CD4-positive, CD25-positive, alpha-beta regulatory T cell (primary cell): ENCODE measurements around the gene GLIPR2. TPM values are rescaled to one million over a fixed set of nuclear protein-coding genes. Genes with fewer than 3 reads are reported as not detected.
"Not testable (repeated sequence)": the region's sequence is repeated elsewhere in the genome, so short reads cannot be mapped to it uniquely, and the experiment has no call there.

Experiments
- ATAC-seq, 2 donors: fragments of 150-1000 bp; cut with Tn5 transposase; one replicate each; pipeline ENCODE4 v1.10.0; 2021; ENCODE audit warnings: low read depth in 2 of 2, moderate number of reproducible peaks in 2 of 2, moderate library complexity in 1 of 2
- DNase-seq, 3 donors: peaks; one replicate each; pipeline versions ENCODE4 v3.0.0 to v3.0.0-alpha.2; 2012 to 2022; ENCODE audit warnings: mixed read lengths in 1 of 3
- H3K27ac ChIP-seq: one replicate; pipeline ENCODE4 v1.7.0; 2013; ENCODE audit warnings: mild to moderate bottlenecking, low read length; ENCODE audit not compliant: insufficient read depth, poor library complexity, severe bottlenecking
- H3K27me3 ChIP-seq: one replicate; pipeline ENCODE4 v1.7.0; 2013; ENCODE audit warnings: low read length; ENCODE audit not compliant: control insufficient read depth, insufficient read depth
- H3K36me3 ChIP-seq: one replicate; pipeline ENCODE4 v1.7.0; 2013; ENCODE audit warnings: mild to moderate bottlenecking, low read length, moderate library complexity; ENCODE audit not compliant: control insufficient read depth, insufficient read depth
- H3K4me1 ChIP-seq: 2 replicates; pipeline ENCODE4 v1.7.0; 2013; ENCODE audit warnings: mild to moderate bottlenecking, low read length; ENCODE audit not compliant: insufficient read depth, control insufficient read depth, poor library complexity, severe bottlenecking
- H3K4me3 ChIP-seq: one replicate; pipeline ENCODE4 v1.7.0; 2013; ENCODE audit warnings: low read depth, mild to moderate bottlenecking, low read length, moderate library complexity
- H3K9me3 ChIP-seq, 2 experiments: 1 replicate in 1 of 2; 2 replicates in 1 of 2; pipeline ENCODE4 v1.7.0; 2013; ENCODE audit warnings: low read length in 2 of 2, mild to moderate bottlenecking in 1 of 2, moderate library complexity in 1 of 2; ENCODE audit not compliant: control insufficient read depth in 2 of 2
- H3K27ac Mint-ChIP-seq, 3 donors: one replicate each; pipeline ENCODE4 v1.8.0; 2020 to 2022; ENCODE audit warnings: mild to moderate bottlenecking in 3 of 3, mixed read lengths in 3 of 3, moderate library complexity in 2 of 3
- H3K27me3 Mint-ChIP-seq: one replicate; pipeline ENCODE4 v1.8.0; 2022; ENCODE audit warnings: mild to moderate bottlenecking, mixed read lengths
- H3K36me3 Mint-ChIP-seq: one replicate; pipeline ENCODE4 v1.8.0; 2020; ENCODE audit warnings: mixed read lengths
- H3K4me1 Mint-ChIP-seq, 4 donors: one replicate each; pipeline ENCODE4 v1.8.0; 2020 to 2022; ENCODE audit warnings: mixed read lengths in 4 of 4, mild to moderate bottlenecking in 1 of 4
- H3K4me3 Mint-ChIP-seq, 4 donors: one replicate each; pipeline ENCODE4 v1.8.0; 2020 to 2022; ENCODE audit warnings: mild to moderate bottlenecking in 4 of 4, mixed read lengths in 4 of 4, moderate library complexity in 3 of 4
- H3K9me3 Mint-ChIP-seq, 7 donors: one replicate each; pipeline ENCODE4 v1.8.0; 2020 to 2022; ENCODE audit warnings: mixed read lengths in 7 of 7, mild to moderate bottlenecking in 3 of 7, moderate library complexity in 2 of 7
- polyA plus RNA-seq, 4 donors: library from polyadenylated mRNA; unstranded; fragments of 300-500 nt; fragmentation: Illumina TruSeq; gene quantifications; one replicate each; pipeline ENCODE4 v1.2.3, GENCODE V29; 2021
- total RNA-seq: library from RNA; stranded (reverse); gene quantifications from one replicate; pipeline ENCODE4 v1.2.3, GENCODE V29; 2022

GLIPR2 gene
- total and polyA plus RNA-seq, 5 donors from 2014 or later: 55.7 to 175 (median 117) TPM

- Mint-ChIP-seq H3K36me3 (no peaks in the 10 kb centered on the region), H3K4me1 (peaks cover 0 to 2% (median under 1%) of the 10 kb centered on the region in 4 donors), H3K4me3 (no peak overlapping the region), H3K27ac (no peak overlapping the region), H3K9me3 (peaks cover 0 to 6% (median 0%) of the 10 kb centered on the region in 7 donors), H3K27me3 (peaks cover 25% of the 10 kb centered on the region)
- H3K27ac ChIP-seq: no peak overlapping the region
- ATAC-seq (no peak), DNase-seq (no peak)
- no peaks in the 10 kb centered on the region for H3K9me3 ChIP-seq
- no peaks in the 10 kb centered on the region for H3K4me1 ChIP-seq
- no peaks in the 10 kb centered on the region for H3K27me3 ChIP-seq
- no peak overlapping the region for H3K4me3 ChIP-seq
- H3K36me3 ChIP-seq: no peaks in the 10 kb centered on the region
Measured at GRCh38 chr9:36177571-36177970, 41.0 kb downstream of the GLIPR2 start.

GRCh38 chr9:36180243-36180642 is 43.7 kb downstream of the GLIPR2 start:
- H3K4me1 Mint-ChIP-seq, H3K4me1 ChIP-seq, H3K36me3 Mint-ChIP-seq, H3K27ac ChIP-seq, H3K36me3 ChIP-seq, H3K27ac Mint-ChIP-seq, H3K4me3 ChIP-seq, ATAC-seq, DNase-seq, H3K9me3 ChIP-seq, H3K4me3 Mint-ChIP-seq, H3K27me3 ChIP-seq, H3K9me3 Mint-ChIP-seq: not testable (repeated sequence)
- H3K27me3 Mint-ChIP-seq: peaks cover 18% of the 10 kb centered on the region

GRCh38 chr9:36187414-36187813 is 50.9 kb downstream of the GLIPR2 start:
- Mint-ChIP-seq H3K9me3 (no peaks in the 10 kb centered on the region), H3K4me3 (peak overlapping the region in 1 of 4 donors; percentile 39), H3K36me3 (no peaks in the 10 kb centered on the region), H3K4me1 (peaks cover 8 to 27% (median 19%) of the 10 kb centered on the region in 4 donors), H3K27ac (no peak overlapping the region), H3K27me3 (peaks cover 15% of the 10 kb centered on the region)
- ATAC-seq (no peak), DNase-seq (no peak)
- H3K4me1 ChIP-seq: peaks cover 20% of the 10 kb centered on the region
- H3K9me3 ChIP-seq: no peaks in the 10 kb centered on the region
- H3K27ac ChIP-seq: no peak overlapping the region
- no peak overlapping the region for H3K4me3 ChIP-seq
- no peaks in the 10 kb centered on the region for H3K36me3 ChIP-seq
- no peaks in the 10 kb centered on the region for H3K27me3 ChIP-seq

- H3K4me3 Mint-ChIP-seq: peak overlapping the region in 2 of 4 donors; percentile 7 to 48
- no peak overlapping the region for H3K27ac Mint-ChIP-seq
- H3K27me3 Mint-ChIP-seq: peaks cover 15% of the 10 kb centered on the region
Measured at GRCh38 chr9:36188212-36188611, 51.7 kb downstream of the GLIPR2 start.

GRCh38 chr9:36189976-36190375 is 53.4 kb downstream of the GLIPR2 start:
- Mint-ChIP-seq H3K4me3 (peak overlapping the region; percentile 95 to 98 (median 96)), H3K4me1 (peaks cover 21 to 52% (median 42%) of the 10 kb centered on the region in 4 donors), H3K27ac (peak overlapping the region in 2 of 3 donors; percentile 88 to 95), H3K9me3 (no peaks in the 10 kb centered on the region), H3K27me3 (peaks cover 15% of the 10 kb centered on the region), H3K36me3 (peaks cover 7% of the 10 kb centered on the region)
- no peaks in the 10 kb centered on the region for H3K27me3 ChIP-seq
- no peak for ATAC-seq
- H3K27ac ChIP-seq: peak overlapping the region; percentile 91
- H3K4me1 ChIP-seq: peaks cover 46% of the 10 kb centered on the region
- peak overlapping the region; percentile 93 for H3K4me3 ChIP-seq
- no peaks in the 10 kb centered on the region for H3K9me3 ChIP-seq
- peaks cover 4% of the 10 kb centered on the region for H3K36me3 ChIP-seq
- no peak for DNase-seq

More at GRCh38 chr9:36188212-36188611, 51.7 kb downstream of the GLIPR2 start:
- Mint-ChIP-seq H3K36me3 (no peaks in the 10 kb centered on the region), H3K9me3 (no peaks in the 10 kb centered on the region), H3K4me1 (peaks cover 16 to 34% (median 26%) of the 10 kb centered on the region in 4 donors)
- H3K4me3 ChIP-seq: no peak overlapping the region
- DNase-seq (no peak), ATAC-seq (no peak)
- no peaks in the 10 kb centered on the region for H3K9me3 ChIP-seq
- no peaks in the 10 kb centered on the region for H3K27me3 ChIP-seq
- no peaks in the 10 kb centered on the region for H3K36me3 ChIP-seq
- no peak overlapping the region for H3K27ac ChIP-seq
- H3K4me1 ChIP-seq: peaks cover 28% of the 10 kb centered on the region

GRCh38 chr9:36190388-36191289 is 54.1 kb downstream of the GLIPR2 start, which contains the start of gene CLTA:
Gene CLTA (plus strand): TSS chr9:36190921. CDS start chr9:36191057, 136 bp downstream.
- H3K27ac Mint-ChIP-seq: peak within 1 kb of the TSS; percentile 88 to 95 (median 95)
- Histone ChIP-seq H3K4me1 (peaks cover 47% of the 10 kb centered on the region), H3K9me3 (no peaks in the 10 kb centered on the region), H3K36me3 (peaks cover 4% of the 10 kb centered on the region), H3K27ac (peak within 1 kb of the TSS; percentile 91), H3K27me3 (no peaks in the 10 kb centered on the region), H3K4me3 (peak within 1 kb of the TSS; percentile 93)
- ATAC-seq (peak; percentile 99), DNase-seq (peak; percentile 95 to 99 (median 97))
- H3K4me1 Mint-ChIP-seq: peaks cover 21 to 59% (median 48%) of the 10 kb centered on the region in 4 donors
- no peaks in the 10 kb centered on the region for H3K9me3 Mint-ChIP-seq
- peaks cover 10% of the 10 kb centered on the region for H3K36me3 Mint-ChIP-seq
- H3K27me3 Mint-ChIP-seq: peaks cover 15% of the 10 kb centered on the region
- H3K4me3 Mint-ChIP-seq: peak within 1 kb of the TSS; percentile 95 to 98 (median 96)

GRCh38 chr9:36191290-36191645 is 54.7 kb downstream of the GLIPR2 start:
- H3K27me3 ChIP-seq: no peaks in the 10 kb centered on the region
- peaks cover 15% of the 10 kb centered on the region for H3K27me3 Mint-ChIP-seq
- H3K36me3 Mint-ChIP-seq: peaks cover 10% of the 10 kb centered on the region
- H3K4me3 ChIP-seq: peak overlapping the region; percentile 93
- peaks cover 21 to 59% (median 47%) of the 10 kb centered on the region in 4 donors for H3K4me1 Mint-ChIP-seq
- H3K27ac Mint-ChIP-seq: peak overlapping the region; percentile 88 to 95 (median 90)
- H3K9me3 ChIP-seq: no peaks in the 10 kb centered on the region
- ATAC-seq: peak; percentile 11 to 21
- peak; percentile 30 to 75 (median 50) for DNase-seq
- peaks cover 4% of the 10 kb centered on the region for H3K36me3 ChIP-seq
- H3K27ac ChIP-seq: peak overlapping the region; percentile 91
- peak overlapping the region; percentile 95 to 98 (median 96) for H3K4me3 Mint-ChIP-seq
- no peaks in the 10 kb centered on the region for H3K9me3 Mint-ChIP-seq
- peaks cover 47% of the 10 kb centered on the region for H3K4me1 ChIP-seq
